Left lung (tissue), 10 donors: ENCODE measurements around the gene BTN3A1. TPM values are rescaled to one million over a fixed set of nuclear protein-coding genes. Genes with fewer than 3 reads are reported as not detected.

Experiments used
- ATAC-seq: fragments of 200-7000 bp; cut with Tn5 transposase; one replicate; pipeline ENCODE4 v1.9.1; 2020; ENCODE audit warnings: moderate library complexity
- DNase-seq, 4 donors: peaks; one replicate each; pipeline ENCODE4 v3.0.0-alpha.2; 2013 to 2020
- H3K27ac ChIP-seq, 2 donors: fragments of 200-600 bp; sonication (generic) in 1 of 2; one replicate each; pipeline versions ENCODE4 v1.5.0 to v1.8.0; 2020 to 2021
- H3K27me3 ChIP-seq, 2 donors: fragments of 200-600 bp; sonication (generic) in 1 of 2; one replicate each; pipeline versions ENCODE4 v1.5.0 to v1.8.0; 2020 to 2021
- H3K36me3 ChIP-seq, 2 donors: fragments of 200-600 bp; sonication (generic) in 1 of 2; one replicate each; pipeline versions ENCODE4 v1.5.0 to v1.8.0; 2020 to 2021
- H3K4me1 ChIP-seq, 2 donors: fragments of 200-600 bp; one replicate each; pipeline ENCODE4 v1.8.0; 2021
- H3K4me3 ChIP-seq, 2 donors: fragments of 200-600 bp; sonication (generic) in 1 of 2; one replicate each; pipeline versions ENCODE4 v1.5.0 to v1.8.0; 2020 to 2021; ENCODE audit warnings: mild to moderate bottlenecking in 1 of 2
- H3K9me3 ChIP-seq, 2 donors: fragments of 200-600 bp; sonication (generic) in 1 of 2; one replicate each; pipeline versions ENCODE4 v1.5.0 to v1.8.0; 2020 to 2021
- CTCF ChIP-seq, 2 donors: fragments of 200-600 bp; sonication (generic) in 1 of 2; IDR thresholded peaks; one replicate each; pipeline versions ENCODE4 v1.5.0 to v1.8.0; 2021; ENCODE audit warnings: antibody characterized with exemption in 2 of 2
- intact Hi-C, 2 donors: fragments of 100-400 bp; cut with DNase I; formaldehyde crosslinking; loops; one replicate each; pipeline versions ENCODE4 v1.11.2 to v1.14.2; 2022
- polyA plus RNA-seq, 6 donors: library from polyadenylated mRNA; unstranded; fragments of 120-200 nt; gene quantifications; one replicate each; pipeline ENCODE4 v1.2.1, GENCODE V29; 2013; ENCODE audit not compliant: insufficient read length in 6 of 6
- total RNA-seq, 2 donors: library from RNA; stranded (reverse); fragmentation: NEBNext Ultra II Directional; extraction: Animal tissue kit (Norgen Biotek cat#: 25700); gene quantifications; one replicate each; pipeline ENCODE4 v1.2.1, GENCODE V29; 2021
- donor health status: DM: no; HTN: yes; CAD: no.
- donor health status: DM: no; HTN: no; CAD: no.

The BTN3A1 gene
- total and polyA plus RNA-seq, 8 donors: 48.0 to 81.5 (median 64.4) TPM

GRCh38 chr6:26379740-26380139, 22.3 kb upstream of the BTN3A1 start:
- ATAC-seq: no peak
- no peaks in the 10 kb centered on the region for H3K27me3 ChIP-seq
- TF ChIP-seq CTCF (IDR thresholded peaks at IDR 0.05): no peak
- no peak for DNase-seq
- intact Hi-C loops: no loop called here
- H3K27ac ChIP-seq: no peak overlapping the region
- H3K36me3 ChIP-seq: peaks cover 0 to 24% of the 10 kb centered on the region in 2 donors
- H3K4me1 ChIP-seq: peaks cover 0 to 16% of the 10 kb centered on the region in 2 donors
- no peaks in the 10 kb centered on the region for H3K9me3 ChIP-seq
- no peak overlapping the region for H3K4me3 ChIP-seq

- Histone ChIP-seq H3K27ac (no peak overlapping the region), H3K27me3 (no peaks in the 10 kb centered on the region), H3K9me3 (no peaks in the 10 kb centered on the region), H3K4me1 (peaks cover 0 to 21% of the 10 kb centered on the region in 2 donors), H3K4me3 (no peak overlapping the region), H3K36me3 (peaks cover 0 to 19% of the 10 kb centered on the region in 2 donors)
- intact Hi-C loops: no loop called here
- TF ChIP-seq CTCF (IDR thresholded peaks at IDR 0.05): no peak
- no peak for ATAC-seq
- DNase-seq: no peak
These were observed 21.8 kb upstream of the BTN3A1 start for GRCh38 chr6:26380256-26380655.

GRCh38 chr6:26382121-26382520, 20.0 kb upstream of the BTN3A1 start:
- Histone ChIP-seq H3K36me3 (peaks cover 0 to under 1% of the 10 kb centered on the region in 2 donors), H3K27ac (no peak overlapping the region), H3K27me3 (no peaks in the 10 kb centered on the region), H3K4me3 (no peak overlapping the region), H3K9me3 (no peaks in the 10 kb centered on the region), H3K4me1 (peaks cover 0 to 27% of the 10 kb centered on the region in 2 donors)
- no peak for DNase-seq
- TF ChIP-seq CTCF (IDR thresholded peaks at IDR 0.05): no peak
- intact Hi-C loops: no loop called here
- ATAC-seq: no peak

GRCh38 chr6:26383624-26384417, 18.3 kb upstream of the BTN3A1 start:
- TF ChIP-seq CTCF (IDR thresholded peaks at IDR 0.05): no peak
- Histone ChIP-seq H3K4me3 (peak overlapping the region; percentile 45 to 68), H3K27me3 (no peaks in the 10 kb centered on the region), H3K4me1 (peaks cover 0 to 27% of the 10 kb centered on the region in 2 donors), H3K36me3 (no peaks in the 10 kb centered on the region), H3K27ac (peak overlapping the region in 1 of 2 donors; percentile 66), H3K9me3 (no peaks in the 10 kb centered on the region)
- intact Hi-C loops: no loop called here
- DNase-seq (peak in 1 of 4 donors; percentile 47), ATAC-seq (peak; percentile 79)

- no peak for ATAC-seq
- Histone ChIP-seq H3K4me3 (no peak overlapping the region), H3K27ac (no peak overlapping the region), H3K9me3 (no peaks in the 10 kb centered on the region), H3K4me1 (peaks cover 0 to 34% of the 10 kb centered on the region in 2 donors), H3K36me3 (peaks cover 0 to 3% of the 10 kb centered on the region in 2 donors), H3K27me3 (no peaks in the 10 kb centered on the region)
- no peak for TF ChIP-seq CTCF (IDR thresholded peaks at IDR 0.05)
- intact Hi-C loops: no loop called here
- DNase-seq: no peak
These were observed 16.3 kb upstream of the BTN3A1 start for GRCh38 chr6:26385734-26386125.
